CD4-positive, alpha-beta T cell treated with Interleukin-2 at 100 ng/mL for 4 hours (primary cell): ENCODE measurements around the gene TDP2.
"Not testable (repeated sequence)": the region's sequence is repeated elsewhere in the genome, so short reads cannot be mapped to it uniquely, and the experiment has no call there.

Experiments used
- DNase-seq: peaks from one replicate; pipeline ENCODE4 v3.0.0-alpha.2; 2020; ENCODE audit warnings: low spot score

The TDP2 gene

DNA sequence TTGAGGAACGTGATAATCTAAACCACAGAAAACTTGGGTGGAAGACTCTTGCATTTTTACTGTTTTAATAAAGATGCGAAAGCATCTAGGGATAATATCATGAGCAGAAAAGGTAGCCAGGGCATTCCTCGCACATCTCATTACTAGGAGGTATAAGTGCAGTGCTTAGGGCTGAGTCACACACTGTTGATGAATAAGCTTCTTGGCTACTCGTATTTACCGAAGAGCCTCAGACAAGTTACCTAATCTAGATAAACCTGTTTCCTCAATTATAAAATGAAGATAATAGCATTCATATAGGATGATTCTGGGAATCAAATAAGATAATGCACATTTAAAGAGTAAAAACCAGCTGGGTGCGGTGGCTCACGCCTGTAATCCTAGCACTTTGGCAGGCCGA is 19.9 kb downstream of the TDP2 start:
- DNase-seq = no peak

- no peak for DNase-seq
Observed at GRCh38 chr6:24644377-24644776, 22.3 kb downstream of the TDP2 start.

DNA sequence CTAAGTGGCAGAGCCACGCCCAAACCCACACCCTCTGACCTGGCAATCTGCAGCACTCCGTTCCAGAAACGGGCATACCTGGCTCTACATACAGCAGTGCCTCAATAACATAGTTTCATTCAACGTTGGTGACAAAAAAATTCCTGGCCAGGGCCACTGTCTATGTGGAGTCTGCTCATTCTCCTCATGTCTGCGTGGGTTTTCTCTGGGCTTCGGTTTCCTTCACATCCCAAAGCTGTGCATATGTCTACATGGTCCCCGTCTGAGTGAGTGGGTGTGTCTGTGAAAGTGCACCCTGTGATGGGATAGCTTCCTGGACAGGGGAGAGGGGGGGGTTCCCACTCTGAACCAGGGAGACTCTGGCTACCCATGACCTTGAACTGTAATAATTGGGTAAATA is 22.8 kb downstream of the TDP2 start:
- DNase-seq = no peak

- DNase-seq = no peak
Observed at GRCh38 chr6:24642061-24642460, 24.6 kb downstream of the TDP2 start.

DNA sequence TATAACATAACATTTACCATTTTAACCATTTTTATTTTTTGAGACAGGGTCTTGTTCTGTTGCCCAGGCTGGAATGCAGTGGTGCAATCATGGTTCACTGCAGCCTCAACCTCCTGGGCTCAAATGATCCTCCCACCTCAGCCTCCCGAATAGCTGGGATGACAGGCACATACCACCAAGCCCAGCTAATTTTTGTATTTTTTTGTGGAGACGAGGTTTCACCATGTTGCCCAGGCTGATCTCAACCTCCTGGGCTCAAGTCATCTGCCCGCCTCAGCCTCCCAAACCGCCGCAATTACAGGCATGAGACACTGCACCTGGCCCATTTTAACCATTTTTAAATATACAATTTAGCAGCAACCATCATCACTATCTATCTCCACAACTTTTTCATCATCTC is 26.1 kb downstream of the TDP2 start:
- DNase-seq = not testable (repeated sequence)

- no peak for DNase-seq
Observed at GRCh38 chr6:24640166-24640565, 26.5 kb downstream of the TDP2 start.

DNA sequence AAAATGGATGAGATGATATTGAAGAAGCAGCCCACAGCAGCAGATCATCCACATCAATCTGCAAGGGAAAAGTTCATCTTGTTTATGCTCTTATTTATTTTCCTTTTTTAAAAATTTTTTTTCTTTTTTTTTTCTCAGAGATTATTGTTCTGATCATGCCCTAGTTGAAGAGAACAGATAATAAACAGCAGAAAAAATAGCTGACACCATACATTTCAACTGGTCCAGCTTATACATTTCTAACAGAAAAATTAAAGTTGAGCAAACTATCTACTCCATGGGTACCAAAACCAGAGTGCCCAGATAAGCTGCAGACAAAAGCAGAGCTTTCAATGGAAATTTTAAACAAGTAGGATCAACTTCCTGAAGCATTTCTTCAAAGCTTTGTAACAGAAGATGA is 30.0 kb downstream of the TDP2 start:
- no peak for DNase-seq

- DNase-seq = no peak
Observed at GRCh38 chr6:24632573-24632972, 34.1 kb downstream of the TDP2 start.

GRCh38 chr6:24631671-24632070 is 35.0 kb downstream of the TDP2 start:
- DNase-seq = no peak

DNA sequence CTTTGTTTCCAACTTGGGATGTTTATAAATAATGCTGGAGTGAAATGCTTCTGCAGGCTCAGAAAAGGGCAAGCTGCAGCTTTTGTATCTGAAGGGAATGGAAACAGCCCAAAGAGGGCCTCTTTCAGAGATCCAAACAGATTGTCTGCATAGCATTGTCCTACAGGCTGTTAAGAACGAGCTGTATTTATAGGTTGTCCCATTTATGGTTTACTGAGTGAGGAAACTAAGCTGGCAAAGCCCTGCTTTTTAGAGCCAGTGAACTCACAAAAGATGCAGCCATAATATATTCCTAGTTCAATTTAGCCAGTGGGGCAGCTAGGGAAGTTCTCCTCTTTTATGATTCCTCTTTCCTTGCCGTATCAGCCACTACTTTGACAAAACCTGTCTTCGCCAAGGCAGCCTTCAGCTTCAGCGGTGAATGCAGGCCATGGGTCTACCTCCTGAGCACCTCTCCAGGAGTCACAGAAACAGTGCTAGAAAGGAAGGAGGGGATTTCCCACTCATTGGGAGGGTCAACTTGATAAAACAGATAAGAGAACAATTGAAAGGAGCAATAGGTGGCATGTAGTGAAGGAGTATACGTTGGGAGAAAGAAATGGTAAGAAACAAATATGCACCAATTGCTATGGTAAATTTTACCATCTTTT is 35.7 kb downstream of the TDP2 start:
- DNase-seq = no peak

DNA sequence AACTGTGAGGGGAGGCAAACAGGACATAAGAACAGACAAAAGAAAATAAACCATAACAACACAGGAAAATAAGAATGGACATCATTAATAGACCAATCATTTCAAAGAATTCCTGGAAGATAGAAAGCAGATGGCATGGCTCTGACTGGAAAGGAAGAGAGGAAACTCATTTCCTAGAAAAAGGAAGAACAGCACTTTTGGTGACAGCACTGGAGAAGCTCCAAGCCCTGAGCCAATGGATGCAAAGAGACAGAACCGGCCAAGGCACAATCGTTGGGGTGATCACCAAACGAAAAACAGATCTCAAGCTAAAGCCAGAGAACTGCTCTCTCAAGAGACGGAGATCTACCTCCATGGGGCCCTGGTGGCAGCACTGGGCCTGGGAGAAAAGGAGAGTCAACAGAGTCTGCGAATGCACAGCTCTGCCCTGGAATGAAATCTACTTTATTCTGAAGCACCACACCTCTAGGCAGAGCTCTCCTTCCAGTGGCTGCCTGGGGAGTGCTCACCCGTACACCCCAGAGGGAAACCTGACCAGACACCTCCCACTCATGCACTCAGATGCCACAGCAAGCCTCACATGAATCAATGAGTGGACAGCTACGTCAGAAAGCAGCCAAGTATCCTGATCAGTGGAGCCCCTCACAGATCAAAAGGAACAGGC is 44.9 kb downstream of the TDP2 start:
- no peak for DNase-seq

- DNase-seq = no peak
Observed at GRCh38 chr6:24620637-24621036, 46.1 kb downstream of the TDP2 start.

DNA sequence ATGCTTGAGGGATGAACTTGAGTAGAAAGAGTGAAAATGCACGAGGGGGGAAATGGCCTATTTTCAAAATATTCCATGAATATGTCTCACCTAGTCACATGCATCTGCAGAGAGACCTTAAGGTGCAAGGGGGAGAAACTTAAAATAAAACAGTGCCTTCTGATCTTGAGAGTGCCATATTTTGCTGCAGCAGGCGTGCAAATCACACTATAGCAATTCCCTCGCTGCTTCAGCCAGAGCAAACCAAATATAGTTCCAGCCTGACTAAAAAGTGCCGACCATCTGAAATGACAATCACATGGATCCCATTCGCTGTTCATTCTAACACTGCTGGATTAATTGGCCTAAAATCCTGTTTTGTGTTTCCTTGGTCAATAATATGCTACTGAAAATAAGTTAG is 47.0 kb downstream of the TDP2 start:
- no peak for DNase-seq

GRCh38 chr6:24614648-24615047 is 52.1 kb downstream of the TDP2 start:
- DNase-seq = no peak

- DNase-seq = no peak
Observed at GRCh38 chr6:24614043-24614420, 52.7 kb downstream of the TDP2 start.

- DNase-seq = no peak
Observed at GRCh38 chr6:24613361-24614042, 53.2 kb downstream of the TDP2 start.

DNA sequence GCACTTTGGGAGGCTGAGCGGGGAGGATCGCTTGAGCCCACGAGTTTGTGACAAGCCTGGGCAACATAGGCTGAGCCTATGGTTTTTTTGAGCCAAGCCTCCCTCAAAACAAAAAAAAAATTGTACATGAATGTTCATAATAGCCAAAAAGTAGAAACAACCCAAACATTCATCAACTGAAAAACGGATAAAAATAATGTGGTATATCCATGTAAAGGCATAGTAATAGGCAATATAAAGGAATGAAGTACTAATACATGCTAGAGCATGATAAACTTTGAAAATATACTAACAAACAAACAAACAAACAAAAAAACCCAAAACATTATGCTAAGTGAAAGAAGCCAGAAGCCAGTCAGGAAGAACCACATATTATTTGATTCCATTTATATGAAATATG is 56.0 kb downstream of the TDP2 start:
- DNase-seq = no peak

GRCh38 chr6:24607310-24608105 is 59.2 kb downstream of the TDP2 start:
- DNase-seq = no peak

DNA sequence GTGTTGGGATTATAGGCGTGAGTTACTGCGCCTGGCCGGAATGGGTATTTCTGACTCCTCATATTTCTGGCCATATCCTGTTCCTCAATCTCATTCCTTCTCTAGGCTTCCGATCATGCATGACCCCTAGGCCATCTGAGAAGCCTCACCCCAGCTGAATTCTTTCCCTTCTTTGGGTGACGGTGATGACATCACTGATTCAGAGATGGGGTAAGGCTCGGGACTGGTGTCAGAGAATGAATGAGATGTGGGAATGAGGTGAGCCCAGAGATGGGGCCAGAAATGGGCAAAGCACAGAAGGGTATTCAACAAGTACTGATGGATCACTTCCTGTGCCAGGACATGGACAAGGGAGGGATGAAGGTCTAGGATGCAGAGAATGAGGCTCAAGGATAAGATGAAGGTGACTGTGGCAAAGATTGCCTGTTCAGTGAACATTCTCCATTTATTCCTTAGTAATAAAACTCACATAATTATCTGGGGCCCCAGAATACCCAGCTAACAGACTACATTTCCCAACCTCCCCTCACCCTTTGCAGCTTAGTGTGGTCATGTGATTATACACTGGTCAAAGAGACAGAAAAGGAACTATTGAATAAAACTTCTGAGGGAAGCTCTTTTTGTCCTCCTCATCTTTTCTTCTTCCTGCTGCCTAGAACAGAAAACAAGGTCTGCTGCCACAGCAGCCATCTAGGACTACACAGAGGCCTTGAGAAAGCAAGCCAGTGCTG is 60.3 kb downstream of the TDP2 start:
- DNase-seq = no peak

- no peak for DNase-seq
Observed at GRCh38 chr6:24603241-24603640, 63.5 kb downstream of the TDP2 start.

DNA sequence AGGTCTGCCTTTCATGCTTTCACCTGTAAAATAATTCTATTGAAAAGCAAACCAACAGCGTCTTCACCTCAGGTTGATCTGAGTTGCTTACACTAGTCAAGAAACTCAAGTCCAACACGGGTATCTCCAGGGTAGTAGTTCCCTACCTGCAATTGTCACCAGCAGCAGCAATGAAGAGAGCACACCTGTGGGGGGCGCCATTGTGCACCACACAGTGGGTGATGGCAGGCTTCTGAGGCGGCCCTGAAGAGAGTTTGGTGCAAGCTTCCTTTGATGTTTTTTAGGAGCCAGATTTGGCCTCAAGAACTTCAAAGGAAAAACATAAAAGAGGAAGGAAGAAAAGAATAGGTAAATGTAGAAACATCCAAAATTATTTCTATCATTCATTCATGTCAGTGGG is 65.8 kb downstream of the TDP2 start:
- DNase-seq = no peak
